K562 (cell line): ENCODE measurements around the gene RAD51D. TPM values are rescaled to one million over a fixed set of nuclear protein-coding genes. Genes with fewer than 3 reads are reported as not detected.

Experiments used
- C11orf30 ChIP-seq: fragments of 450-650 bp; IDR thresholded peaks from 2 replicates; pipeline ENCODE4 v1.6.1; 2016; ENCODE audit warnings: low read depth, mild to moderate bottlenecking
- EGR1 ChIP-seq: fragments of 450-650 bp; conservative IDR thresholded peaks from 2 replicates; pipeline ENCODE4 v1.6.1; 2017; ENCODE audit warnings: mild to moderate bottlenecking
- FOXM1 ChIP-seq, 2 experiments: fragments of 450-650 bp in 1 of 2; sonication (generic) in 1 of 2; formaldehyde crosslinking in 1 of 2; IDR thresholded peaks; 2 replicates each; pipeline versions ENCODE4 v1.6.1 to v1.9.0; 2017 to 2022; ENCODE audit warnings: low read depth in 2 of 2, mild to moderate bottlenecking in 2 of 2, missing genetic modification reagents in 1 of 2, moderate library complexity in 1 of 2
- KLF13 ChIP-seq: fragments of 450-650 bp; IDR thresholded peaks from 2 replicates; pipeline ENCODE4 v1.6.1; 2016; ENCODE audit warnings: missing genetic modification characterization, low read depth, mild to moderate bottlenecking, missing compliant biosample characterization, moderate library complexity, borderline replicate concordance
- NR2F6 ChIP-seq: fragments of 450-650 bp; formaldehyde crosslinking; IDR thresholded peaks from 2 replicates; pipeline ENCODE4 v1.4.0; 2020; ENCODE audit warnings: mild to moderate bottlenecking
- PHF8 ChIP-seq: fragments of 200-600 bp; sonication (generic); IDR thresholded peaks from 2 replicates; pipeline ENCODE4 v1.6.1; 2012; ENCODE audit warnings: mixed run types, mild to moderate bottlenecking, inconsistent platforms, low read length, moderate library complexity, borderline replicate concordance
- RFX5 ChIP-seq: IDR thresholded peaks from 2 replicates; pipeline ENCODE4 v1.6.1; 2011; ENCODE audit warnings: low read depth, mild to moderate bottlenecking, improper control_type of control experiment, low read length
- ZBED1 ChIP-seq: IDR thresholded peaks from 2 replicates; pipeline ENCODE4 v1.6.1; 2014
- ZNF224 ChIP-seq: sonication (generic); formaldehyde crosslinking; IDR thresholded peaks from 2 replicates; pipeline ENCODE4 v1.8.0; 2022; ENCODE audit warnings: mild to moderate bottlenecking, missing genetic modification reagents
- ZNF785 ChIP-seq: fragments of 250-450 bp; sonication (Bioruptor Pico); IDR thresholded peaks from 2 replicates; pipeline ENCODE4 v1.4.0; 2020; ENCODE audit warnings: mild to moderate bottlenecking
- polyA plus RNA-seq, 8 experiments: library from polyadenylated mRNA; depleted of rRNA in 4 of 8; stranded (reverse) in 5 of 8; unstranded in 3 of 8; fragments of >200 nt; fragmentation: Nextera tagmentation in 2 of 8; fragmentation: Illumina TruSeq in 1 of 8; extraction: Ambion mirVana in 2 of 8; extraction: Trizol in 1 of 8; gene quantifications; 2 replicates each; pipeline versions ENCODE4 v1.2.1 to v1.2.3, GENCODE V29; 2011 to 2014; ENCODE audit warnings: inconsistent platforms in 1 of 8, missing spikeins in 1 of 8
- total RNA-seq, 7 experiments: library from RNA; depleted of rRNA in 6 of 7; stranded (reverse); fragments of >200 nt in 6 of 7; fragmentation: Illumina TruSeq in 2 of 7; extraction: Trizol in 2 of 7; gene quantifications; 2 replicates each; pipeline versions ENCODE4 v1.2.1 to v1.2.3, GENCODE V29; 2011 to 2021; ENCODE audit warnings: low replicate concordance in 1 of 7
- TF ChIP-seq, protein P1 (sequence below): fragments of 200-600 bp; sonication (generic); IDR thresholded peaks from one replicate; pipeline ENCODE4 v1.6.1; 2012; ENCODE audit warnings: mild to moderate bottlenecking, low read depth, low read length, inconsistent platforms
- TF ChIP-seq, protein P2 (sequence below), 3 experiments: fragments of 200-800 bp in 1 of 3; fragments of 250-450 bp in 1 of 3; fragments of 450-650 bp in 1 of 3; sonication (Bioruptor Pico) in 1 of 3; sonication (Bioruptor generic) in 1 of 3; formaldehyde crosslinking in 1 of 3; IDR thresholded peaks; 2 replicates each; pipeline versions ENCODE4 v1.6.1 to v1.8.0; 2016 to 2022; ENCODE audit warnings: mild to moderate bottlenecking in 2 of 3, missing genetic modification characterization in 2 of 3, missing compliant biosample characterization in 1 of 3, moderate library complexity in 1 of 3

RAD51D gene
- total and polyA plus RNA-seq, 9 of the 15 experiments (the other 6 are each of a cell fraction or from before 2014, with no cell fraction given) = 2.2 to 16.9 (median 8.7) TPM

DNA sequence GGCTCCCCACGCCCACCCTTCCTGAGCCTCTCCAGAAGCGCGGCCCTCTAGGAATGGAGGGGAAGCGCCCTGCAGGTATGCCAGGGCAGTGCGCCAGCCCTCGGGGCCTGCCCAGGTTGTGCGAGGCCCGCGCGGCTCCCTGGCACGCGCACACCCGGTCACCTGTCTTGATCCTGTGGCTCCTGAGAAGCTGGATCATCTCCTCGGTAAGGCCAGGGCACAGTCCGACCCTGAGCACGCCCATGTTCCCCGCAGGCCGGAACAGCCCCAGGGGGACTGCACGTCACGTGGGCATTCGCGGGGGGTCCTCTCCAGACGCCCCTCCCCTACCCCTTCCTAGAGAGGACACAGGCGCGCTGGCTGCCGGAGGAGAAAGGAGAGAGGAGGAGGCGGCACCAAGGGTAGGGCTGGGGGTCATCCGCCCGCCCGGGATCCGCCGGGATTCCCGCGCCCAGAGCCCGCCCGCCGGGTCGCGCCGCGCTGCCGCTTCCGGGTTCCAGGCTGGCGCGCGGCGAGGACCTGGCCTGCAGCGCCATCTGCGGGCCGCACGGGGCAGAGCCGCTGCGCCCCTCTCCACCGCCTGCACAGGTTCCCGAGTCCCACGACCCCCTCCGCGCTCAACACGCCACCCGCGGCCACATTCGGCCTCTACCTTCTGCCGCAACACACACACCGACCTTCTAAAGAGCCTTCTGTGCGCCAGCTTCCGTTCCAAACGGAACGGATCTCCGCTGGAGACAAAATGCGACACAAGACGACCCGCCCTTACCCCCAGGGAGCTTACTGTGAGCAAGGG lies at the start of gene RAD51D (continued):
- TF ChIP-seq, protein P1, sequence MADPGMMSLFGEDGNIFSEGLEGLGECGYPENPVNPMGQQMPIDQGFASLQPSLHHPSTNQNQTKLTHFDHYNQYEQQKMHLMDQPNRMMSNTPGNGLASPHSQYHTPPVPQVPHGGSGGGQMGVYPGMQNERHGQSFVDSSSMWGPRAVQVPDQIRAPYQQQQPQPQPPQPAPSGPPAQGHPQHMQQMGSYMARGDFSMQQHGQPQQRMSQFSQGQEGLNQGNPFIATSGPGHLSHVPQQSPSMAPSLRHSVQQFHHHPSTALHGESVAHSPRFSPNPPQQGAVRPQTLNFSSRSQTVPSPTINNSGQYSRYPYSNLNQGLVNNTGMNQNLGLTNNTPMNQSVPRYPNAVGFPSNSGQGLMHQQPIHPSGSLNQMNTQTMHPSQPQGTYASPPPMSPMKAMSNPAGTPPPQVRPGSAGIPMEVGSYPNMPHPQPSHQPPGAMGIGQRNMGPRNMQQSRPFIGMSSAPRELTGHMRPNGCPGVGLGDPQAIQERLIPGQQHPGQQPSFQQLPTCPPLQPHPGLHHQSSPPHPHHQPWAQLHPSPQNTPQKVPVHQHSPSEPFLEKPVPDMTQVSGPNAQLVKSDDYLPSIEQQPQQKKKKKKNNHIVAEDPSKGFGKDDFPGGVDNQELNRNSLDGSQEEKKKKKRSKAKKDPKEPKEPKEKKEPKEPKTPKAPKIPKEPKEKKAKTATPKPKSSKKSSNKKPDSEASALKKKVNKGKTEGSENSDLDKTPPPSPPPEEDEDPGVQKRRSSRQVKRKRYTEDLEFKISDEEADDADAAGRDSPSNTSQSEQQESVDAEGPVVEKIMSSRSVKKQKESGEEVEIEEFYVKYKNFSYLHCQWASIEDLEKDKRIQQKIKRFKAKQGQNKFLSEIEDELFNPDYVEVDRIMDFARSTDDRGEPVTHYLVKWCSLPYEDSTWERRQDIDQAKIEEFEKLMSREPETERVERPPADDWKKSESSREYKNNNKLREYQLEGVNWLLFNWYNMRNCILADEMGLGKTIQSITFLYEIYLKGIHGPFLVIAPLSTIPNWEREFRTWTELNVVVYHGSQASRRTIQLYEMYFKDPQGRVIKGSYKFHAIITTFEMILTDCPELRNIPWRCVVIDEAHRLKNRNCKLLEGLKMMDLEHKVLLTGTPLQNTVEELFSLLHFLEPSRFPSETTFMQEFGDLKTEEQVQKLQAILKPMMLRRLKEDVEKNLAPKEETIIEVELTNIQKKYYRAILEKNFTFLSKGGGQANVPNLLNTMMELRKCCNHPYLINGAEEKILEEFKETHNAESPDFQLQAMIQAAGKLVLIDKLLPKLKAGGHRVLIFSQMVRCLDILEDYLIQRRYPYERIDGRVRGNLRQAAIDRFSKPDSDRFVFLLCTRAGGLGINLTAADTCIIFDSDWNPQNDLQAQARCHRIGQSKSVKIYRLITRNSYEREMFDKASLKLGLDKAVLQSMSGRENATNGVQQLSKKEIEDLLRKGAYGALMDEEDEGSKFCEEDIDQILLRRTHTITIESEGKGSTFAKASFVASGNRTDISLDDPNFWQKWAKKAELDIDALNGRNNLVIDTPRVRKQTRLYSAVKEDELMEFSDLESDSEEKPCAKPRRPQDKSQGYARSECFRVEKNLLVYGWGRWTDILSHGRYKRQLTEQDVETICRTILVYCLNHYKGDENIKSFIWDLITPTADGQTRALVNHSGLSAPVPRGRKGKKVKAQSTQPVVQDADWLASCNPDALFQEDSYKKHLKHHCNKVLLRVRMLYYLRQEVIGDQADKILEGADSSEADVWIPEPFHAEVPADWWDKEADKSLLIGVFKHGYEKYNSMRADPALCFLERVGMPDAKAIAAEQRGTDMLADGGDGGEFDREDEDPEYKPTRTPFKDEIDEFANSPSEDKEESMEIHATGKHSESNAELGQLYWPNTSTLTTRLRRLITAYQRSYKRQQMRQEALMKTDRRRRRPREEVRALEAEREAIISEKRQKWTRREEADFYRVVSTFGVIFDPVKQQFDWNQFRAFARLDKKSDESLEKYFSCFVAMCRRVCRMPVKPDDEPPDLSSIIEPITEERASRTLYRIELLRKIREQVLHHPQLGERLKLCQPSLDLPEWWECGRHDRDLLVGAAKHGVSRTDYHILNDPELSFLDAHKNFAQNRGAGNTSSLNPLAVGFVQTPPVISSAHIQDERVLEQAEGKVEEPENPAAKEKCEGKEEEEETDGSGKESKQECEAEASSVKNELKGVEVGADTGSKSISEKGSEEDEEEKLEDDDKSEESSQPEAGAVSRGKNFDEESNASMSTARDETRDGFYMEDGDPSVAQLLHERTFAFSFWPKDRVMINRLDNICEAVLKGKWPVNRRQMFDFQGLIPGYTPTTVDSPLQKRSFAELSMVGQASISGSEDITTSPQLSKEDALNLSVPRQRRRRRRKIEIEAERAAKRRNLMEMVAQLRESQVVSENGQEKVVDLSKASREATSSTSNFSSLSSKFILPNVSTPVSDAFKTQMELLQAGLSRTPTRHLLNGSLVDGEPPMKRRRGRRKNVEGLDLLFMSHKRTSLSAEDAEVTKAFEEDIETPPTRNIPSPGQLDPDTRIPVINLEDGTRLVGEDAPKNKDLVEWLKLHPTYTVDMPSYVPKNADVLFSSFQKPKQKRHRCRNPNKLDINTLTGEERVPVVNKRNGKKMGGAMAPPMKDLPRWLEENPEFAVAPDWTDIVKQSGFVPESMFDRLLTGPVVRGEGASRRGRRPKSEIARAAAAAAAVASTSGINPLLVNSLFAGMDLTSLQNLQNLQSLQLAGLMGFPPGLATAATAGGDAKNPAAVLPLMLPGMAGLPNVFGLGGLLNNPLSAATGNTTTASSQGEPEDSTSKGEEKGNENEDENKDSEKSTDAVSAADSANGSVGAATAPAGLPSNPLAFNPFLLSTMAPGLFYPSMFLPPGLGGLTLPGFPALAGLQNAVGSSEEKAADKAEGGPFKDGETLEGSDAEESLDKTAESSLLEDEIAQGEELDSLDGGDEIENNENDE = no peak
- TF ChIP-seq C11orf30 = no peak
- TF ChIP-seq EGR1 = peak; percentile 9; the same call in 1 of the 2 replicates
- TF ChIP-seq ZNF785 (CRISPR knock-in tag) = no peak
- TF ChIP-seq FOXM1 (IDR thresholded peaks at IDR 0.05; ENCODE audit: low read depth) = no peak
- TF ChIP-seq FOXM1 (CRISPR knock-in tag; IDR thresholded peaks at IDR 0.05; ENCODE audit: low read depth) = no peak
- TF ChIP-seq ZBED1 = 0 out of 2 replicates have a peak, but pooled peaks have one; percentile 33
- no peak for TF ChIP-seq RFX5
- TF ChIP-seq, protein P2, sequence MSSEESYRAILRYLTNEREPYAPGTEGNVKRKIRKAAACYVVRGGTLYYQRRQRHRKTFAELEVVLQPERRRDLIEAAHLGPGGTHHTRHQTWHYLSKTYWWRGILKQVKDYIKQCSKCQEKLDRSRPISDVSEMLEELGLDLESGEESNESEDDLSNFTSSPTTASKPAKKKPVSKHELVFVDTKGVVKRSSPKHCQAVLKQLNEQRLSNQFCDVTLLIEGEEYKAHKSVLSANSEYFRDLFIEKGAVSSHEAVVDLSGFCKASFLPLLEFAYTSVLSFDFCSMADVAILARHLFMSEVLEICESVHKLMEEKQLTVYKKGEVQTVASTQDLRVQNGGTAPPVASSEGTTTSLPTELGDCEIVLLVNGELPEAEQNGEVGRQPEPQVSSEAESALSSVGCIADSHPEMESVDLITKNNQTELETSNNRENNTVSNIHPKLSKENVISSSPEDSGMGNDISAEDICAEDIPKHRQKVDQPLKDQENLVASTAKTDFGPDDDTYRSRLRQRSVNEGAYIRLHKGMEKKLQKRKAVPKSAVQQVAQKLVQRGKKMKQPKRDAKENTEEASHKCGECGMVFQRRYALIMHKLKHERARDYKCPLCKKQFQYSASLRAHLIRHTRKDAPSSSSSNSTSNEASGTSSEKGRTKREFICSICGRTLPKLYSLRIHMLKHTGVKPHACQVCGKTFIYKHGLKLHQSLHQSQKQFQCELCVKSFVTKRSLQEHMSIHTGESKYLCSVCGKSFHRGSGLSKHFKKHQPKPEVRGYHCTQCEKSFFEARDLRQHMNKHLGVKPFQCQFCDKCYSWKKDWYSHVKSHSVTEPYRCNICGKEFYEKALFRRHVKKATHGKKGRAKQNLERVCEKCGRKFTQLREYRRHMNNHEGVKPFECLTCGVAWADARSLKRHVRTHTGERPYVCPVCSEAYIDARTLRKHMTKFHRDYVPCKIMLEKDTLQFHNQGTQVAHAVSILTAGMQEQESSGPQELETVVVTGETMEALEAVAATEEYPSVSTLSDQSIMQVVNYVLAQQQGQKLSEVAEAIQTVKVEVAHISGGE (CRISPR knock-in tag; IDR thresholded peaks at IDR 0.05) = peak in 1 of 3 experiments; percentile 51; a peak in 1 of 6 replicates
- peak; percentile 75 for TF ChIP-seq PHF8
- no peak for TF ChIP-seq NR2F6 (CRISPR knock-in tag)
- no peak for TF ChIP-seq KLF13 (tag)
- no peak for TF ChIP-seq ZNF224 (CRISPR knock-in tag)
